Left lung (tissue), 10 donors: ENCODE results near the gene NEK8. TPM values are rescaled to one million over a fixed set of nuclear protein-coding genes. Genes with fewer than 3 reads are reported as not detected.

Experiments used
- ATAC-seq: fragments of 200-7000 bp; cut with Tn5 transposase; one replicate; pipeline ENCODE4 v1.9.1; 2020; ENCODE audit warnings: moderate library complexity
- DNase-seq, 4 donors: peaks; one replicate each; pipeline ENCODE4 v3.0.0-alpha.2; 2013 to 2020
- H3K27ac ChIP-seq, 2 donors: fragments of 200-600 bp; sonication (generic) in 1 of 2; one replicate each; pipeline versions ENCODE4 v1.5.0 to v1.8.0; 2020 to 2021
- H3K27me3 ChIP-seq, 2 donors: fragments of 200-600 bp; sonication (generic) in 1 of 2; one replicate each; pipeline versions ENCODE4 v1.5.0 to v1.8.0; 2020 to 2021
- H3K36me3 ChIP-seq, 2 donors: fragments of 200-600 bp; sonication (generic) in 1 of 2; one replicate each; pipeline versions ENCODE4 v1.5.0 to v1.8.0; 2020 to 2021
- H3K4me1 ChIP-seq, 2 donors: fragments of 200-600 bp; one replicate each; pipeline ENCODE4 v1.8.0; 2021
- H3K4me3 ChIP-seq, 2 donors: fragments of 200-600 bp; sonication (generic) in 1 of 2; one replicate each; pipeline versions ENCODE4 v1.5.0 to v1.8.0; 2020 to 2021; ENCODE audit warnings: mild to moderate bottlenecking in 1 of 2
- H3K9me3 ChIP-seq, 2 donors: fragments of 200-600 bp; sonication (generic) in 1 of 2; one replicate each; pipeline versions ENCODE4 v1.5.0 to v1.8.0; 2020 to 2021
- CTCF ChIP-seq, 2 donors: fragments of 200-600 bp; sonication (generic) in 1 of 2; IDR thresholded peaks; one replicate each; pipeline versions ENCODE4 v1.5.0 to v1.8.0; 2021; ENCODE audit warnings: antibody characterized with exemption in 2 of 2
- intact Hi-C, 2 donors: fragments of 100-400 bp; cut with DNase I; formaldehyde crosslinking; loops; one replicate each; pipeline versions ENCODE4 v1.11.2 to v1.14.2; 2022
- polyA plus RNA-seq, 6 donors: library from polyadenylated mRNA; unstranded; fragments of 120-200 nt; gene quantifications; one replicate each; pipeline ENCODE4 v1.2.1, GENCODE V29; 2013; ENCODE audit not compliant: insufficient read length in 6 of 6
- total RNA-seq, 2 donors: library from RNA; stranded (reverse); fragmentation: NEBNext Ultra II Directional; extraction: Animal tissue kit (Norgen Biotek cat#: 25700); gene quantifications; one replicate each; pipeline ENCODE4 v1.2.1, GENCODE V29; 2021
- donor health status: DM: no; HTN: yes; CAD: no.
- donor health status: DM: no; HTN: no; CAD: no.

The NEK8 gene
- total and polyA plus RNA-seq, 8 donors, result 5.6 to 8.1 (median 7.2) TPM

- no peaks in the 10 kb centered on the region for H3K9me3 ChIP-seq
- H3K27ac ChIP-seq, result no peak overlapping the region
- H3K4me3 ChIP-seq, result no peak overlapping the region
- intact Hi-C loops, result no loop called here
- DNase-seq (no peak), ATAC-seq (no peak)
- H3K27me3 ChIP-seq, result no peaks in the 10 kb centered on the region
- TF ChIP-seq CTCF (IDR thresholded peaks at IDR 0.05), result no peak
- no peaks in the 10 kb centered on the region for H3K4me1 ChIP-seq
- H3K36me3 ChIP-seq, result peaks cover 0 to 63% of the 10 kb centered on the region in 2 donors
Observed at GRCh38 chr17:28704219-28704858, 24.2 kb upstream of the NEK8 start.

- DNase-seq, result no peak
- Histone ChIP-seq H3K4me1 (no peaks in the 10 kb centered on the region), H3K9me3 (no peaks in the 10 kb centered on the region), H3K27me3 (no peaks in the 10 kb centered on the region), H3K4me3 (no peak overlapping the region), H3K27ac (no peak overlapping the region), H3K36me3 (peaks cover 0 to 55% of the 10 kb centered on the region in 2 donors)
- TF ChIP-seq CTCF (IDR thresholded peaks at IDR 0.05), result no peak
- ATAC-seq, result no peak
- intact Hi-C loops, result no loop called here
Observed at GRCh38 chr17:28705074-28705659, 23.4 kb upstream of the NEK8 start.

GRCh38 chr17:28705728-28706334, 22.8 kb upstream of the NEK8 start:
- peaks cover 0 to 48% of the 10 kb centered on the region in 2 donors for H3K36me3 ChIP-seq
- no peak for DNase-seq
- no peaks in the 10 kb centered on the region for H3K9me3 ChIP-seq
- no peak for TF ChIP-seq CTCF (IDR thresholded peaks at IDR 0.05)
- ATAC-seq, result no peak
- intact Hi-C loops, result no loop called here
- H3K4me3 ChIP-seq, result no peak overlapping the region
- no peaks in the 10 kb centered on the region for H3K27me3 ChIP-seq
- H3K4me1 ChIP-seq, result peaks cover 0 to 6% of the 10 kb centered on the region in 2 donors
- no peak overlapping the region for H3K27ac ChIP-seq

GRCh38 chr17:28706471-28707338, 21.9 kb upstream of the NEK8 start:
- intact Hi-C loops, result no loop called here
- no peak for TF ChIP-seq CTCF (IDR thresholded peaks at IDR 0.05)
- Histone ChIP-seq H3K4me3 (no peak overlapping the region), H3K36me3 (peaks cover 0 to 40% of the 10 kb centered on the region in 2 donors), H3K9me3 (no peaks in the 10 kb centered on the region), H3K4me1 (peaks cover 2 to 11% of the 10 kb centered on the region in 2 donors), H3K27me3 (no peaks in the 10 kb centered on the region), H3K27ac (no peak overlapping the region)
- no peak for DNase-seq
- ATAC-seq, result no peak

- Histone ChIP-seq H3K27me3 (no peaks in the 10 kb centered on the region), H3K27ac (no peak overlapping the region), H3K4me3 (no peak overlapping the region), H3K9me3 (no peaks in the 10 kb centered on the region), H3K4me1 (peaks cover 5 to 17% of the 10 kb centered on the region in 2 donors), H3K36me3 (peaks cover 0 to 33% of the 10 kb centered on the region in 2 donors)
- TF ChIP-seq CTCF (IDR thresholded peaks at IDR 0.05), result no peak
- no peak for ATAC-seq
- intact Hi-C loops, result no loop called here
- no peak for DNase-seq
Observed at GRCh38 chr17:28707339-28707720, 21.3 kb upstream of the NEK8 start.
